ENCODE data around the gene GLTP.

Gene GLTP

GRCh38 chr12:109818253-109818652 lies 62.1 kb downstream of the GLTP start:
- no peak for DNase-seq

- DNase-seq, result peak; percentile 14
Observed at GRCh38 chr12:109817627-109818231, 62.6 kb downstream of the GLTP start.

- no peak for DNase-seq
Observed at GRCh38 chr12:109816870-109817269, 63.5 kb downstream of the GLTP start.

GRCh38 chr12:109815757-109816617 lies 64.4 kb downstream of the GLTP start:
- DNase-seq, result no peak

GRCh38 chr12:109815225-109815624 lies 65.1 kb downstream of the GLTP start:
- no peak for DNase-seq

GRCh38 chr12:109814600-109815150 lies 65.7 kb downstream of the GLTP start:
- no peak for DNase-seq

- no peak for DNase-seq
Observed at GRCh38 chr12:109813810-109814416, 66.4 kb downstream of the GLTP start.

GRCh38 chr12:109811624-109811995 lies 68.7 kb downstream of the GLTP start:
- no peak for DNase-seq

- no peak for DNase-seq
Observed at GRCh38 chr12:109810954-109811623, 69.3 kb downstream of the GLTP start.

GRCh38 chr12:109808876-109809646 lies 71.3 kb downstream of the GLTP start:
- DNase-seq, result no peak

- no peak for DNase-seq
Observed at GRCh38 chr12:109807954-109808643, 72.2 kb downstream of the GLTP start.

- peak; percentile 59 for DNase-seq
Observed at GRCh38 chr12:109804820-109805761, 75.2 kb downstream of the GLTP start.

- DNase-seq, result no peak
Observed at GRCh38 chr12:109803678-109804077, 76.7 kb downstream of the GLTP start.

GRCh38 chr12:109802828-109803227 lies 77.5 kb downstream of the GLTP start:
- DNase-seq, result no peak

Data from MV-4-11 (cell line).